Adrenal gland (tissue), 12 donors: ENCODE data around the gene MAGI2. TPM values are rescaled to one million over a fixed set of nuclear protein-coding genes. Genes with fewer than 3 reads are reported as not detected.
"Not testable (repeated sequence)": the region's sequence is repeated elsewhere in the genome, so short reads cannot be mapped to it uniquely, and the experiment has no call there.

Experiments
- DNase-seq, 7 donors: peaks; one replicate each; pipeline ENCODE4 v3.0.0-alpha.2; 2019 to 2020
- H3K27ac ChIP-seq, 5 donors: fragments of 200-600 bp; sonication (generic) in 4 of 5; 1 replicate in 3 of 5; 2 replicates in 2 of 5; pipeline versions ENCODE4 v1.5.1 to v1.8.0; 2016 to 2020; ENCODE audit warnings: mild to moderate bottlenecking in 1 of 5
- H3K27me3 ChIP-seq: fragments of 200-600 bp; 2 replicates; pipeline ENCODE4 v1.8.0; 2021
- H3K36me3 ChIP-seq, 2 donors: fragments of 200-600 bp; replicated peaks in 1 of 2; 1 replicate in 1 of 2; 2 replicates in 1 of 2; pipeline versions ENCODE4 v1.5.1 to v1.8.0; 2018 to 2022
- H3K4me1 ChIP-seq, 2 donors: fragments of 200-600 bp; replicated peaks in 1 of 2; 1 replicate in 1 of 2; 2 replicates in 1 of 2; pipeline versions ENCODE4 v1.5.1 to v1.8.0; 2018 to 2021
- H3K4me3 ChIP-seq, 4 donors: fragments of 200-600 bp; sonication (generic) in 3 of 4; one replicate each; pipeline ENCODE4 v1.5.1; 2016 to 2018
- H3K9me3 ChIP-seq, 3 donors: fragments of 200-600 bp; sonication (generic) in 1 of 3; replicated peaks in 1 of 3; 1 replicate in 2 of 3; 2 replicates in 1 of 3; pipeline versions ENCODE4 v1.5.1 to v1.8.0; 2016 to 2021
- POLR2A ChIP-seq, 2 donors: fragments of 450-650 bp; IDR thresholded peaks; one replicate each; pipeline ENCODE4 v1.6.1; 2017; ENCODE audit warnings: antibody characterized with exemption in 2 of 2, mild to moderate bottlenecking in 2 of 2, moderate library complexity in 1 of 2
- WGBS, 4 donors: extraction: QIAGEN DNeasy Blood & Tissue Kit in 2 of 4; methylation state at CpG; one replicate each; pipeline versions ENCODE4 v1.1.5 to v1.1.7; 2013 to 2017; 5-methylcytosine and 5-hydroxymethylcytosine counted together
- intact Hi-C, 2 donors: fragments of 100-400 bp; cut with DNase I; formaldehyde crosslinking; loops; one replicate each; pipeline versions ENCODE4 v1.14.1 to v1.15.0; 2022 to 2023
- polyA plus RNA-seq, 3 donors: library from polyadenylated mRNA; stranded (reverse); fragments of 200-250 nt in 2 of 3; fragments of 350-450 nt in 1 of 3; fragmentation: Illumina TruSeq in 1 of 3; extraction: RNeasy Lipid Tissue Mini Kit (QIAGEN cat#74804) in 1 of 3; gene quantifications; one replicate each; pipeline ENCODE4 v1.2.3, GENCODE V29; 2013 to 2014
- total RNA-seq, 9 donors: library from RNA; depleted of rRNA in 4 of 9; stranded (reverse); fragments of >200 nt in 4 of 9; fragments of 120-200 nt in 1 of 9; fragmentation: NEBNext Ultra II Directional in 1 of 9; extraction: Animal tissue kit (Norgen Biotek cat#: 25700) in 1 of 9; gene quantifications; one replicate each; pipeline versions ENCODE4 v1.1.0 to v1.2.4, GENCODE V29; 2013 to 2023
- TF ChIP-seq, protein P1 (sequence below), 6 experiments: fragments of 450-650 bp in 4 of 6; fragments of 200-600 bp in 2 of 6; sonication (generic) in 1 of 6; IDR thresholded peaks; 1 replicate in 5 of 6; 2 replicates in 1 of 6; pipeline versions ENCODE4 v1.5.1 to v1.8.0; 2016 to 2021; ENCODE audit warnings: antibody characterized with exemption in 6 of 6, mild to moderate bottlenecking in 2 of 6, moderate library complexity in 1 of 6
- donor health status: healthy with polysubstance abuse.
- donor health status: Bipolar disorder and iron deficiency.
- donor health status: DM: yes; HTN: yes; CAD: no.
- donor health status: DM: no; HTN: no; CAD: no.
- donor health status: DM: no; HTN: no; CAD: no.
- donor health status: DM: yes; HTN: yes; CAD: no.

MAGI2 gene
- total and polyA plus RNA-seq, 12 donors = 3.2 to 37.1 (median 17.1) TPM

- no peaks in the 10 kb centered on the region for H3K36me3 ChIP-seq
- DNase-seq = peak; percentile 43 to 71 (median 52)
- 0 to 1% (median 1%) methylated on average over 28 to 37 of the region's 37 CpGs for WGBS, 4 donors
- peak overlapping the region; percentile 67 to 91 (median 77) for H3K4me3 ChIP-seq
- intact Hi-C loops = no loop called here
- H3K4me1 ChIP-seq = peaks cover 21 to 31% of the 10 kb centered on the region in 2 donors
- peak overlapping the region; percentile 90 to 98 (median 96) for H3K27ac ChIP-seq
- TF ChIP-seq, protein P1, sequence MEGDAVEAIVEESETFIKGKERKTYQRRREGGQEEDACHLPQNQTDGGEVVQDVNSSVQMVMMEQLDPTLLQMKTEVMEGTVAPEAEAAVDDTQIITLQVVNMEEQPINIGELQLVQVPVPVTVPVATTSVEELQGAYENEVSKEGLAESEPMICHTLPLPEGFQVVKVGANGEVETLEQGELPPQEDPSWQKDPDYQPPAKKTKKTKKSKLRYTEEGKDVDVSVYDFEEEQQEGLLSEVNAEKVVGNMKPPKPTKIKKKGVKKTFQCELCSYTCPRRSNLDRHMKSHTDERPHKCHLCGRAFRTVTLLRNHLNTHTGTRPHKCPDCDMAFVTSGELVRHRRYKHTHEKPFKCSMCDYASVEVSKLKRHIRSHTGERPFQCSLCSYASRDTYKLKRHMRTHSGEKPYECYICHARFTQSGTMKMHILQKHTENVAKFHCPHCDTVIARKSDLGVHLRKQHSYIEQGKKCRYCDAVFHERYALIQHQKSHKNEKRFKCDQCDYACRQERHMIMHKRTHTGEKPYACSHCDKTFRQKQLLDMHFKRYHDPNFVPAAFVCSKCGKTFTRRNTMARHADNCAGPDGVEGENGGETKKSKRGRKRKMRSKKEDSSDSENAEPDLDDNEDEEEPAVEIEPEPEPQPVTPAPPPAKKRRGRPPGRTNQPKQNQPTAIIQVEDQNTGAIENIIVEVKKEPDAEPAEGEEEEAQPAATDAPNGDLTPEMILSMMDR (IDR thresholded peaks at IDR 0.05) = no peak
- TF ChIP-seq POLR2A (IDR thresholded peaks at IDR 0.05) = peak in 1 of 2 donors; percentile 31
- H3K27me3 ChIP-seq = no peaks in the 10 kb centered on the region
- H3K9me3 ChIP-seq = no peaks in the 10 kb centered on the region
These were observed 787 bp downstream of the MAGI2 start for GRCh38 chr7:79452495-79453265.

GRCh38 chr7:79452032-79452494 is 1.4 kb downstream of the MAGI2 start:
- DNase-seq = peak; percentile 90 to 95 (median 92)
- intact Hi-C loops = no loop called here
- Histone ChIP-seq H3K36me3 (no peaks in the 10 kb centered on the region), H3K4me1 (peaks cover 21 to 31% of the 10 kb centered on the region in 2 donors), H3K27ac (peak overlapping the region; percentile 90 to 98 (median 96)), H3K9me3 (no peaks in the 10 kb centered on the region), H3K4me3 (peak overlapping the region; percentile 67 to 91 (median 77)), H3K27me3 (no peaks in the 10 kb centered on the region)
- WGBS, 4 donors = 0 to 1% (median 1%) methylated on average over 18 to 27 of the region's 27 CpGs
- TF ChIP-seq POLR2A (IDR thresholded peaks at IDR 0.05) = peak; percentile 30 to 89
- TF ChIP-seq, protein P1 (IDR thresholded peaks at IDR 0.05) = no peak

- Histone ChIP-seq H3K36me3 (no peaks in the 10 kb centered on the region), H3K4me1 (peaks cover 21 to 31% of the 10 kb centered on the region in 2 donors), H3K4me3 (peak overlapping the region in 3 of 4 donors; percentile 69 to 91 (median 85)), H3K27ac (peak overlapping the region in 4 of 5 donors; percentile 95 to 98 (median 97)), H3K9me3 (no peaks in the 10 kb centered on the region), H3K27me3 (no peaks in the 10 kb centered on the region)
- DNase-seq = no peak
- intact Hi-C loops = no loop called here
- TF ChIP-seq, protein P1 (IDR thresholded peaks at IDR 0.05) = no peak
- no peak for TF ChIP-seq POLR2A (IDR thresholded peaks at IDR 0.05)
- WGBS, 4 donors = 26 to 37% (median 33%) methylated on average over 8 of the region's 8 CpGs
These were observed 1.9 kb downstream of the MAGI2 start for GRCh38 chr7:79451580-79451979.

- 76 to 88% (median 84%) methylated on average over 3 of the region's 3 CpGs for WGBS, 4 donors
- H3K27me3 ChIP-seq, H3K4me3 ChIP-seq, intact Hi-C loops, H3K4me1 ChIP-seq, DNase-seq, H3K36me3 ChIP-seq, H3K9me3 ChIP-seq, H3K27ac ChIP-seq: not testable (repeated sequence)
These were observed 10.7 kb downstream of the MAGI2 start for GRCh38 chr7:79442766-79443165.
